Measurements from ENCODE around the gene KRT85.

KRT85 gene

GRCh38 chr12:52356031-52356761, 11.1 kb downstream of the KRT85 start:
- TF ChIP-seq FOXP2 (optimal IDR thresholded peaks at IDR 0.05; ENCODE audit: borderline replicate concordance, extremely low read depth, extremely low read length, insufficient read depth) (no peak), POLR2AphosphoS5 (IDR thresholded peaks at IDR 0.05; ENCODE audit: low read depth, low read length) (no peak), SIN3A (IDR thresholded peaks at IDR 0.05; ENCODE audit: borderline replicate concordance, insufficient read depth, low read length) (no peak)
- TF ChIP-seq, protein P1, sequence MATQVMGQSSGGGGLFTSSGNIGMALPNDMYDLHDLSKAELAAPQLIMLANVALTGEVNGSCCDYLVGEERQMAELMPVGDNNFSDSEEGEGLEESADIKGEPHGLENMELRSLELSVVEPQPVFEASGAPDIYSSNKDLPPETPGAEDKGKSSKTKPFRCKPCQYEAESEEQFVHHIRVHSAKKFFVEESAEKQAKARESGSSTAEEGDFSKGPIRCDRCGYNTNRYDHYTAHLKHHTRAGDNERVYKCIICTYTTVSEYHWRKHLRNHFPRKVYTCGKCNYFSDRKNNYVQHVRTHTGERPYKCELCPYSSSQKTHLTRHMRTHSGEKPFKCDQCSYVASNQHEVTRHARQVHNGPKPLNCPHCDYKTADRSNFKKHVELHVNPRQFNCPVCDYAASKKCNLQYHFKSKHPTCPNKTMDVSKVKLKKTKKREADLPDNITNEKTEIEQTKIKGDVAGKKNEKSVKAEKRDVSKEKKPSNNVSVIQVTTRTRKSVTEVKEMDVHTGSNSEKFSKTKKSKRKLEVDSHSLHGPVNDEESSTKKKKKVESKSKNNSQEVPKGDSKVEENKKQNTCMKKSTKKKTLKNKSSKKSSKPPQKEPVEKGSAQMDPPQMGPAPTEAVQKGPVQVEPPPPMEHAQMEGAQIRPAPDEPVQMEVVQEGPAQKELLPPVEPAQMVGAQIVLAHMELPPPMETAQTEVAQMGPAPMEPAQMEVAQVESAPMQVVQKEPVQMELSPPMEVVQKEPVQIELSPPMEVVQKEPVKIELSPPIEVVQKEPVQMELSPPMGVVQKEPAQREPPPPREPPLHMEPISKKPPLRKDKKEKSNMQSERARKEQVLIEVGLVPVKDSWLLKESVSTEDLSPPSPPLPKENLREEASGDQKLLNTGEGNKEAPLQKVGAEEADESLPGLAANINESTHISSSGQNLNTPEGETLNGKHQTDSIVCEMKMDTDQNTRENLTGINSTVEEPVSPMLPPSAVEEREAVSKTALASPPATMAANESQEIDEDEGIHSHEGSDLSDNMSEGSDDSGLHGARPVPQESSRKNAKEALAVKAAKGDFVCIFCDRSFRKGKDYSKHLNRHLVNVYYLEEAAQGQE (IDR thresholded peaks at IDR 0.05; ENCODE audit: insufficient read depth in 1 of 2, low read depth in 2 of 2, low read length in 2 of 2), result no peak

DNA sequence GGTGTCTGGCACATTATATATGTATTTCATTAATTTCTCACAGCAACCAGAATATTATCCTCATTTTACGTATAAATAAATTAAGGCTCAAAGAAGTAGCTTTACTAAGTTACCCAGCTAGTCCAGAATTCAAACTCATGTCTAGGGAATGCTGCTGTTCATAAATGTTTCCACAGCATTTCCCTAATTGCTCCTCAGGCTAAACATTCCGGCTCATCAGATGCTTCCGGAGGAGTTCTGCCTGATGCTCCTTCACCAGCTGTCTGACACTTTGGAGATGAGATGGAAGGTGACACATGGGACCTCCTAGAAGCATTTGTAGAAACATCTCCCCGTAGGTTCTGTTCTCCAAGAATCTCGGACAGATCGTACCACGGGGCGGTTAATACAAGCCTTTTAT, 12.1 kb downstream of the KRT85 start:
- TF ChIP-seq SIN3A (IDR thresholded peaks at IDR 0.05; ENCODE audit: borderline replicate concordance, insufficient read depth, low read length), result no peak
- no peak for TF ChIP-seq FOXP2 (optimal IDR thresholded peaks at IDR 0.05; ENCODE audit: borderline replicate concordance, extremely low read depth, extremely low read length, insufficient read depth)
- TF ChIP-seq, protein P1 (IDR thresholded peaks at IDR 0.05; ENCODE audit: insufficient read depth in 1 of 2, low read depth in 2 of 2, low read length in 2 of 2), result no peak
- TF ChIP-seq TAF1 (IDR thresholded peaks at IDR 0.05; ENCODE audit: borderline replicate concordance, insufficient read depth, low read length), result no peak

GRCh38 chr12:52354200-52354599, 13.1 kb downstream of the KRT85 start:
- TF ChIP-seq FOXP2 (optimal IDR thresholded peaks at IDR 0.05; ENCODE audit: borderline replicate concordance, extremely low read depth, extremely low read length, insufficient read depth) (no peak), SIN3A (IDR thresholded peaks at IDR 0.05; ENCODE audit: borderline replicate concordance, insufficient read depth, low read length) (no peak), POLR2AphosphoS5 (IDR thresholded peaks at IDR 0.05; ENCODE audit: low read depth, low read length) (no peak), TAF1 (IDR thresholded peaks at IDR 0.05; ENCODE audit: borderline replicate concordance, insufficient read depth, low read length) (no peak)
- TF ChIP-seq, protein P1 (IDR thresholded peaks at IDR 0.05; ENCODE audit: insufficient read depth in 1 of 2, low read depth in 2 of 2, low read length in 2 of 2), result no peak

DNA sequence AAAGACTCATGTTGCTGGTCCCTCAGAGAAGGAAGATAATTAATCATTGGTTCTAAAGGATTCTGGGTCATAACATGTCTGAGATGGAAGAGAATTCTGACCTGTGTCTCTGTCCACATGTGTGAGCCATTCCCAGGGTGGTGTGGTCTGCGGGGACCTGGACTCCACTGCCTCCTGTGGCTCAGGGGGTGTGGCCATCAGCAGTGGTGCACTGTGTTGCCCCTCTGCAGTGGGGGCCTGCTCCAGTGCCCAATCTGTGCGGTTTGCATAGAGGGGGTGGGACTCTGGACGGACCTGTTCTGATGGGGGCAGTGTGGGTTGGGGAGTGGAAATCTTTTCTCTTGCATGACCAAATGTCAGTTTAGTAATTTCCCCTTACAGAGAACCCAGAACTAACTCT, 13.5 kb downstream of the KRT85 start:
- TF ChIP-seq POLR2AphosphoS5 (IDR thresholded peaks at IDR 0.05; ENCODE audit: low read depth, low read length) (no peak), SIN3A (IDR thresholded peaks at IDR 0.05; ENCODE audit: borderline replicate concordance, insufficient read depth, low read length) (no peak), TAF1 (IDR thresholded peaks at IDR 0.05; ENCODE audit: borderline replicate concordance, insufficient read depth, low read length) (no peak)

- TF ChIP-seq POLR2AphosphoS5 (IDR thresholded peaks at IDR 0.05; ENCODE audit: low read depth, low read length) (no peak), SIN3A (IDR thresholded peaks at IDR 0.05; ENCODE audit: borderline replicate concordance, insufficient read depth, low read length) (no peak), TAF1 (IDR thresholded peaks at IDR 0.05; ENCODE audit: borderline replicate concordance, insufficient read depth, low read length) (no peak), FOXP2 (optimal IDR thresholded peaks at IDR 0.05; ENCODE audit: borderline replicate concordance, extremely low read depth, extremely low read length, insufficient read depth) (no peak)
Observed at GRCh38 chr12:52352951-52353350, 14.3 kb downstream of the KRT85 start.
